H1 (cell line): Measurements from ENCODE around the gene LANCL2. TPM values are rescaled to one million over a fixed set of nuclear protein-coding genes. Genes with fewer than 3 reads are reported as not detected.

Source experiments
- CHD1 ChIP-seq: IDR thresholded peaks from 2 replicates; pipeline ENCODE4 v1.6.1; 2012; ENCODE audit warnings: low read depth, low read length, improper control_type of control experiment
- POLR2A ChIP-seq, 2 experiments: IDR thresholded peaks; 1 replicate in 1 of 2; 2 replicates in 1 of 2; pipeline ENCODE4 v1.6.1; 2011; ENCODE audit warnings: low read depth in 2 of 2, low read length in 2 of 2, mild to moderate bottlenecking in 2 of 2; ENCODE audit errors: control extremely low read depth in 1 of 2
- RBBP5 ChIP-seq: IDR thresholded peaks from 2 replicates; pipeline ENCODE4 v1.7.1; 2012; ENCODE audit warnings: low read depth, mild to moderate bottlenecking, inconsistent platforms, low read length, moderate library complexity, borderline replicate concordance
- ZNF274 ChIP-seq: IDR thresholded peaks from 2 replicates; pipeline ENCODE4 v1.7.0; 2012; ENCODE audit warnings: low read length, borderline replicate concordance; ENCODE audit errors: extremely low read depth
- polyA plus RNA-seq, 7 experiments: library from polyadenylated mRNA; depleted of rRNA in 3 of 7; stranded (reverse) in 5 of 7; unstranded in 2 of 7; fragments of >200 nt in 5 of 7; fragments of 200-250 nt in 2 of 7; gene quantifications; 1 replicate in 5 of 7; 2 replicates in 1 of 7; 4 replicates in 1 of 7; pipeline versions ENCODE4 v1.2.1 to v1.2.3, GENCODE V29; 2011 to 2013; ENCODE audit warnings: missing spikeins in 2 of 7, mixed read lengths in 2 of 7
- total RNA-seq: library from RNA; stranded (reverse); fragmentation: NEBNext Ultra II Directional; extraction: Animal tissue kit (Norgen Biotek cat#: 25700); gene quantifications from 2 replicates; pipeline ENCODE4 v1.2.1, GENCODE V29; 2021

LANCL2 gene
- total and polyA plus RNA-seq, 2 of the 8 experiments (the other 6 are each of a cell fraction or from before 2014, with no cell fraction given), result 9.2 to 9.5 TPM

- TF ChIP-seq CHD1 (no peak), RBBP5 (no peak), POLR2A (IDR thresholded peaks at IDR 0.05; ENCODE audit: control extremely low read depth in 1 of 2, low read depth in 2 of 2, low read length in 2 of 2) (no peak), ZNF274 (no peak)
Observed at GRCh38 chr7:55363386-55364170, 1.6 kb upstream of the LANCL2 start (continued).
